GM06990 (cell line): ENCODE results near the gene UXS1.

ENCODE experiments used
- DNase-seq: peaks from one replicate; pipeline ENCODE4 v3.0.0-alpha.2; 2011; ENCODE audit not compliant: insufficient read length; ENCODE audit errors: extremely low read depth
- H3K27me3 ChIP-seq: replicated peaks from 2 replicates; pipeline ENCODE4 v1.6.0; 2011; ENCODE audit warnings: low read length; ENCODE audit not compliant: control insufficient read depth, insufficient read depth
- H3K36me3 ChIP-seq: 2 replicates; pipeline ENCODE4 v1.5.1; 2011; ENCODE audit warnings: low read length; ENCODE audit not compliant: control insufficient read depth, insufficient read depth
- H3K4me3 ChIP-seq: replicated peaks from 2 replicates; pipeline ENCODE4 v1.5.1; 2011; ENCODE audit warnings: low read depth, mild to moderate bottlenecking, control low read depth, low read length
- TF ChIP-seq, protein P1 (sequence below): IDR thresholded peaks from 2 replicates; pipeline ENCODE4 v1.5.1; 2011; ENCODE audit warnings: low read length, control low read depth, mild to moderate bottlenecking, inconsistent platforms; ENCODE audit not compliant: insufficient read depth, poor library complexity, severe bottlenecking

UXS1 gene

GRCh38 chr2:106201661-106202060 is 7.6 kb upstream of the UXS1 start:
- no peaks in the 10 kb centered on the region for H3K36me3 ChIP-seq
- H3K4me3 ChIP-seq: no peak overlapping the region
- TF ChIP-seq, protein P1, sequence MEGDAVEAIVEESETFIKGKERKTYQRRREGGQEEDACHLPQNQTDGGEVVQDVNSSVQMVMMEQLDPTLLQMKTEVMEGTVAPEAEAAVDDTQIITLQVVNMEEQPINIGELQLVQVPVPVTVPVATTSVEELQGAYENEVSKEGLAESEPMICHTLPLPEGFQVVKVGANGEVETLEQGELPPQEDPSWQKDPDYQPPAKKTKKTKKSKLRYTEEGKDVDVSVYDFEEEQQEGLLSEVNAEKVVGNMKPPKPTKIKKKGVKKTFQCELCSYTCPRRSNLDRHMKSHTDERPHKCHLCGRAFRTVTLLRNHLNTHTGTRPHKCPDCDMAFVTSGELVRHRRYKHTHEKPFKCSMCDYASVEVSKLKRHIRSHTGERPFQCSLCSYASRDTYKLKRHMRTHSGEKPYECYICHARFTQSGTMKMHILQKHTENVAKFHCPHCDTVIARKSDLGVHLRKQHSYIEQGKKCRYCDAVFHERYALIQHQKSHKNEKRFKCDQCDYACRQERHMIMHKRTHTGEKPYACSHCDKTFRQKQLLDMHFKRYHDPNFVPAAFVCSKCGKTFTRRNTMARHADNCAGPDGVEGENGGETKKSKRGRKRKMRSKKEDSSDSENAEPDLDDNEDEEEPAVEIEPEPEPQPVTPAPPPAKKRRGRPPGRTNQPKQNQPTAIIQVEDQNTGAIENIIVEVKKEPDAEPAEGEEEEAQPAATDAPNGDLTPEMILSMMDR: no peak
- no peaks in the 10 kb centered on the region for H3K27me3 ChIP-seq
- no peak for DNase-seq

DNA sequence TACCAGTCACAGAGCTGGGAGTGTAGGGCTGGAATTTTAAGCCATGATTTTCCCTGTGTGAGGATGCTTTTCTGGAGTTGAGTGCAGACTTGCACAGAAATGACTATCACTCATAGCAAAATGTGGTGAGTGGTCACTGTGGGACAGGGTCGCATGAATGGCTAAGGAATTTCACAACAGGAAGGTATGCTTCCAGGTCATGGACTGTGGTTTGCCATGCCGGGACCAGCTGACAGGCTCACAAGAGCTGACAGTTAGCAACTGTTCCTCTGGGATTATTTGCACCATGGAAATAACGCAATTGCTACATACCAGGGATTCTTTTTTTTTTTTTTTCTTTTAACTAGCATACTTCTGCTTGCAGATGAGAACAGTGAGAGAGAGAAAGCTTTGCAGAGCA is 3.8 kb upstream of the UXS1 start:
- no peaks in the 10 kb centered on the region for H3K27me3 ChIP-seq
- no peak overlapping the region for H3K4me3 ChIP-seq
- DNase-seq: no peak
- no peaks in the 10 kb centered on the region for H3K36me3 ChIP-seq
- TF ChIP-seq, protein P1: no peak

- DNase-seq: no peak
- TF ChIP-seq, protein P1: no peak
- H3K36me3 ChIP-seq: no peaks in the 10 kb centered on the region
- H3K4me3 ChIP-seq: no peak overlapping the region
- no peaks in the 10 kb centered on the region for H3K27me3 ChIP-seq
These were observed 1.9 kb upstream of the UXS1 start for GRCh38 chr2:106195981-106196380.

GRCh38 chr2:106195456-106195855 is 1.4 kb upstream of the UXS1 start:
- H3K27me3 ChIP-seq: no peaks in the 10 kb centered on the region
- no peaks in the 10 kb centered on the region for H3K36me3 ChIP-seq
- DNase-seq: no peak
- TF ChIP-seq, protein P1: no peak
- H3K4me3 ChIP-seq: no peak overlapping the region

GRCh38 chr2:106193690-106193976 is 468 bp downstream of the UXS1 start:
- Histone ChIP-seq H3K4me3 (peak overlapping the region; percentile 81), H3K27me3 (no peaks in the 10 kb centered on the region), H3K36me3 (no peaks in the 10 kb centered on the region)
- TF ChIP-seq, protein P1: no peak
- DNase-seq: no peak
